ENCODE measurements around the gene CFAP57.

CFAP57 gene

GRCh38 chr1:43276673-43277072 is 104.5 kb downstream of the CFAP57 start:
- no peak for DNase-seq (ENCODE audit: low read depth, low spot score)

GRCh38 chr1:43277116-43277876 is 105.2 kb downstream of the CFAP57 start:
- DNase-seq (ENCODE audit: low read depth, low spot score) = no peak

- DNase-seq (ENCODE audit: low read depth, low spot score) = no peak
These were observed 107.0 kb downstream of the CFAP57 start for GRCh38 chr1:43279161-43279560.

GRCh38 chr1:43279666-43280065 is 107.5 kb downstream of the CFAP57 start:
- no peak for DNase-seq (ENCODE audit: low read depth, low spot score)

GRCh38 chr1:43280692-43281091 is 108.6 kb downstream of the CFAP57 start:
- DNase-seq (ENCODE audit: low read depth, low spot score) = no peak

- no peak for DNase-seq (ENCODE audit: low read depth, low spot score)
These were observed 110.4 kb downstream of the CFAP57 start for GRCh38 chr1:43282220-43283195.

- no peak for DNase-seq (ENCODE audit: low read depth, low spot score)
These were observed 111.9 kb downstream of the CFAP57 start for GRCh38 chr1:43284065-43284464.

GRCh38 chr1:43284546-43285110 is 112.5 kb downstream of the CFAP57 start:
- no peak for DNase-seq (ENCODE audit: low read depth, low spot score)

GRCh38 chr1:43285269-43285990 is 113.3 kb downstream of the CFAP57 start, which contains the start of gene C1orf210:
C1orf210 (minus strand) TSS chr1:43285581; CDS start chr1:43283270, 2,311 bp downstream.
- no peak for DNase-seq (ENCODE audit: low read depth, low spot score)

- DNase-seq (ENCODE audit: low read depth, low spot score) = no peak
These were observed 114.0 kb downstream of the CFAP57 start for GRCh38 chr1:43286115-43286514.

GRCh38 chr1:43286533-43286932 is 114.4 kb downstream of the CFAP57 start:
- no peak for DNase-seq (ENCODE audit: low read depth, low spot score)

GRCh38 chr1:43288058-43288784 is 116.1 kb downstream of the CFAP57 start:
- DNase-seq (ENCODE audit: low read depth, low spot score) = no peak

GRCh38 chr1:43288785-43289706 is 116.9 kb downstream of the CFAP57 start:
- DNase-seq (ENCODE audit: low read depth, low spot score) = no peak

- DNase-seq (ENCODE audit: low read depth, low spot score) = no peak
These were observed 120.1 kb downstream of the CFAP57 start for GRCh38 chr1:43292216-43292615.

- DNase-seq (ENCODE audit: low read depth, low spot score) = no peak
These were observed 120.5 kb downstream of the CFAP57 start for GRCh38 chr1:43292679-43293078.

- DNase-seq (ENCODE audit: low read depth, low spot score) = no peak
These were observed 121.0 kb downstream of the CFAP57 start for GRCh38 chr1:43293176-43293575.

GRCh38 chr1:43293896-43294760 is 122.0 kb downstream of the CFAP57 start:
- no peak for DNase-seq (ENCODE audit: low read depth, low spot score)

- DNase-seq (ENCODE audit: low read depth, low spot score) = no peak
These were observed 122.6 kb downstream of the CFAP57 start for GRCh38 chr1:43294761-43295160.

- no peak for DNase-seq (ENCODE audit: low read depth, low spot score)
These were observed 124.1 kb downstream of the CFAP57 start for GRCh38 chr1:43296207-43296606.

Measured in activated naive CD8-positive, alpha-beta T cell treated with anti-CD3 and anti-CD28 coated beads, Interleukin-2, amount 50 U/mL, for 16 hours (primary cell).